ENCODE results near the gene SAMSN1.

SAMSN1 gene

GRCh38 chr21:14584357-14585095 is 38.4 kb upstream of the SAMSN1 start:
- no peak for DNase-seq (ENCODE audit: extremely low read depth, insufficient read length)
- Histone ChIP-seq H3K27me3 (replicated peaks; ENCODE audit: control insufficient read depth, insufficient read depth, low read length) (no peaks in the 10 kb centered on the region), H3K4me3 (replicated peaks; ENCODE audit: low read depth, low read length) (no peak overlapping the region), H3K36me3 (ENCODE audit: control insufficient read depth, insufficient read depth, low read length) (no peaks in the 10 kb centered on the region)
- no peak for TF ChIP-seq CTCF (IDR thresholded peaks at IDR 0.05; ENCODE audit: insufficient read depth, low read length, poor library complexity, severe bottlenecking)

GRCh38 chr21:14583629-14584255 is 37.6 kb upstream of the SAMSN1 start:
- Histone ChIP-seq H3K36me3 (ENCODE audit: control insufficient read depth, insufficient read depth, low read length) (no peaks in the 10 kb centered on the region), H3K27me3 (replicated peaks; ENCODE audit: control insufficient read depth, insufficient read depth, low read length) (no peaks in the 10 kb centered on the region), H3K4me3 (replicated peaks; ENCODE audit: low read depth, low read length) (no peak overlapping the region)
- no peak for TF ChIP-seq CTCF (IDR thresholded peaks at IDR 0.05; ENCODE audit: insufficient read depth, low read length, poor library complexity, severe bottlenecking)
- DNase-seq (ENCODE audit: extremely low read depth, insufficient read length) = no peak

GRCh38 chr21:14582934-14583628 is 37.0 kb upstream of the SAMSN1 start:
- Histone ChIP-seq H3K27me3 (replicated peaks; ENCODE audit: control insufficient read depth, insufficient read depth, low read length) (no peaks in the 10 kb centered on the region), H3K36me3 (ENCODE audit: control insufficient read depth, insufficient read depth, low read length) (no peaks in the 10 kb centered on the region), H3K4me3 (replicated peaks; ENCODE audit: low read depth, low read length) (no peak overlapping the region)
- TF ChIP-seq CTCF (IDR thresholded peaks at IDR 0.05; ENCODE audit: insufficient read depth, low read length, poor library complexity, severe bottlenecking) = no peak
- no peak for DNase-seq (ENCODE audit: extremely low read depth, insufficient read length)

- Histone ChIP-seq H3K27me3 (replicated peaks; ENCODE audit: control insufficient read depth, insufficient read depth, low read length) (no peaks in the 10 kb centered on the region), H3K36me3 (ENCODE audit: control insufficient read depth, insufficient read depth, low read length) (no peaks in the 10 kb centered on the region), H3K4me3 (replicated peaks; ENCODE audit: low read depth, low read length) (no peak overlapping the region)
- DNase-seq (ENCODE audit: extremely low read depth, insufficient read length) = no peak
- TF ChIP-seq CTCF (IDR thresholded peaks at IDR 0.05; ENCODE audit: insufficient read depth, low read length, poor library complexity, severe bottlenecking) = no peak
Measured at GRCh38 chr21:14581902-14582457, 35.9 kb upstream of the SAMSN1 start.

GRCh38 chr21:14573244-14573643 is 27.1 kb upstream of the SAMSN1 start:
- Histone ChIP-seq H3K36me3 (ENCODE audit: control insufficient read depth, insufficient read depth, low read length) (no peaks in the 10 kb centered on the region), H3K27me3 (replicated peaks; ENCODE audit: control insufficient read depth, insufficient read depth, low read length) (no peaks in the 10 kb centered on the region), H3K4me3 (replicated peaks; ENCODE audit: low read depth, low read length) (no peak overlapping the region)
- no peak for DNase-seq (ENCODE audit: extremely low read depth, insufficient read length)
- no peak for TF ChIP-seq CTCF (IDR thresholded peaks at IDR 0.05; ENCODE audit: insufficient read depth, low read length, poor library complexity, severe bottlenecking)

Data from GM06990 (cell line).